Panc1 (cell line): ENCODE measurements around the gene UGT1A1. TPM values are rescaled to one million over a fixed set of nuclear protein-coding genes. Genes with fewer than 3 reads are reported as not detected.
"Not testable (repeated sequence)": the region's sequence is repeated elsewhere in the genome, so short reads cannot be mapped to it uniquely, and the experiment has no call there.

ENCODE experiments used
- ATAC-seq: fragments of 200-7000 bp; cut with Tn5 transposase; 2 replicates; pipeline ENCODE4 v1.9.1; 2020; ENCODE audit warnings: mild to moderate bottlenecking, moderate library complexity
- BruUV-seq: library from RNA; stranded (reverse); fragments of 400-500 nt; replicated peaks from 2 replicates; lab custom pipeline; 2021; lab: Mats Ljungman, UMichigan
- CTCF ChIA-PET: fragments of 300-600 bp; sonication (Branson Sonifier 250); formaldehyde crosslinking; loops from one replicate; lab custom pipeline; 2022; ENCODE audit warnings: antibody characterized with exemption; lab: Charles Lee
- POLR2A ChIA-PET: fragments of 300-600 bp; sonication (Branson Sonifier 250); formaldehyde crosslinking; loops from one replicate; lab custom pipeline; 2022; ENCODE audit warnings: antibody characterized with exemption; lab: Charles Lee
- DNase-seq: peaks from one replicate; pipeline ENCODE4 v3.0.0-alpha.2; 2010; ENCODE audit warnings: low read depth, low spot score
- H3K27ac ChIP-seq: 2 replicates; pipeline ENCODE4 v1.5.1; 2011; ENCODE audit warnings: mild to moderate bottlenecking, low read length, inconsistent platforms
- H3K27me3 ChIP-seq: fragments of 200-500 bp; sonication (Bioruptor generic); 2 replicates; pipeline ENCODE4 v1.6.0; 2014; ENCODE audit warnings: low read length, inconsistent platforms; ENCODE audit not compliant: control insufficient read depth, insufficient read depth
- H3K36me3 ChIP-seq: fragments of 200-500 bp; sonication (Bioruptor generic); 2 replicates; pipeline ENCODE4 v1.5.1; 2014; ENCODE audit warnings: inconsistent platforms, mild to moderate bottlenecking, low read length, moderate library complexity; ENCODE audit not compliant: control insufficient read depth, insufficient read depth
- H3K4me1 ChIP-seq: 2 replicates; pipeline ENCODE4 v1.5.1; 2011; ENCODE audit warnings: inconsistent platforms, mild to moderate bottlenecking, low read length, moderate library complexity; ENCODE audit not compliant: control insufficient read depth, insufficient read depth
- H3K4me3 ChIP-seq, 2 experiments: 2 replicates each; pipeline ENCODE4 v1.5.1; 2011 to 2012; ENCODE audit warnings: low read depth in 2 of 2, low read length in 2 of 2, mild to moderate bottlenecking in 2 of 2, inconsistent platforms in 1 of 2, moderate library complexity in 1 of 2
- H3K9me3 ChIP-seq: fragments of 200-500 bp; sonication (Bioruptor generic); 2 replicates; pipeline ENCODE4 v1.5.1; 2014; ENCODE audit warnings: low read depth, mild to moderate bottlenecking, inconsistent platforms, low read length, moderate library complexity; ENCODE audit not compliant: control insufficient read depth, insufficient read depth
- POLR2AphosphoS5 ChIP-seq: IDR thresholded peaks from 2 replicates; pipeline ENCODE4 v1.6.1; 2012; ENCODE audit warnings: mild to moderate bottlenecking, low read depth, low read length, moderate library complexity
- SIN3A ChIP-seq: IDR thresholded peaks from 2 replicates; pipeline ENCODE4 v1.6.1; 2012; ENCODE audit warnings: low read depth, mild to moderate bottlenecking, low read length, moderate library complexity, borderline replicate concordance; ENCODE audit not compliant: insufficient read depth
- TCF7L2 ChIP-seq: IDR thresholded peaks from 2 replicates; pipeline ENCODE4 v1.6.1; 2011; ENCODE audit warnings: mild to moderate bottlenecking, low read depth, low read length, inconsistent platforms
- in situ Hi-C: cut with HindIII; loops from 2 replicates; pipeline ENCODE4 v1.10.0; 2016; ENCODE audit warnings: low sequenced_read_pairs, low pct_unique_long_range_greater_than_20kb
- intact Hi-C: fragments of 100-400 bp; cut with micrococcal nuclease; formaldehyde crosslinking; loops from one replicate; pipeline ENCODE4 v1.10.0; 2022; ENCODE audit not compliant: unreplicated experiment
- total RNA-seq: library from RNA; stranded (reverse); gene quantifications from one replicate; pipeline ENCODE4 v1.2.1, GENCODE V29; 2021; ENCODE audit not compliant: unreplicated experiment
- TF ChIP-seq, protein P1 (sequence below), 2 experiments: IDR thresholded peaks; 2 replicates each; pipeline ENCODE4 v1.6.1; 2011 to 2012; ENCODE audit warnings: low read depth in 2 of 2, control low read depth in 1 of 2, low read length in 1 of 2, mild to moderate bottlenecking in 1 of 2, moderate library complexity in 1 of 2; ENCODE audit not compliant: insufficient read depth in 1 of 2
- TF ChIP-seq, protein P2 (sequence below): fragments of 450-650 bp; IDR thresholded peaks from 2 replicates; pipeline ENCODE4 v1.5.1; 2017; ENCODE audit warnings: mild to moderate bottlenecking

The UGT1A1 gene
- total RNA-seq, 1 experiment from 2014 or later: not detected

DNA sequence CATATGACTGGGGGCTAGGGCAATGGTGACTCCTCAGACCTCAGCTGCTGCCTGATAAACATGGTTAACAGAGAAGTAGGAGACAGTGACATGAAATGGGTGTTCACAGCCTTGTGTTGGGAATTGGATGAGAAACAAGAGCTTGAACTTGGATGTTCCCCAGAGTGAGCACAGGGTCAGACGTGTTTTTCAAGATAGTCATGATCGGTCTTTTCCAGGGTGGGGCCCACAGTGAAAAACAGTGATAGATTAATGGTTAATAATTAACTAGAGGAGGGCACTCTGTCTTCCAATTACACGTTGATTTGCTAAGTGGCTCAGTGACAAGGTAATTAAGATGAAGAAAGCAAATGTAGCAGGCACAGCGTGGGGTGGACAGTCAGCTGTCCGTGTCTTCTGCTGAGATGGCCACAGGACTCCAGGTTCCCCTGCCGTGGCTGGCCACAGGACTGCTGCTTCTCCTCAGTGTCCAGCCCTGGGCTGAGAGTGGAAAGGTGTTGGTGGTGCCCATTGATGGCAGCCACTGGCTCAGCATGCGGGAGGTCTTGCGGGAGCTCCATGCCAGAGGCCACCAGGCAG, 31.3 kb upstream of the UGT1A1 start, which contains the start of gene UGT1A3:
TSS of gene UGT1A3 (plus strand) at position 320 of the 579 bp plus-strand sequence. CDS start at position 405, 85 bp downstream.
- CTCF ChIA-PET: no interaction called here
- no peak within 1 kb of the TSS for H3K27ac ChIP-seq
- BruUV-seq: no TSS peak

DNA sequence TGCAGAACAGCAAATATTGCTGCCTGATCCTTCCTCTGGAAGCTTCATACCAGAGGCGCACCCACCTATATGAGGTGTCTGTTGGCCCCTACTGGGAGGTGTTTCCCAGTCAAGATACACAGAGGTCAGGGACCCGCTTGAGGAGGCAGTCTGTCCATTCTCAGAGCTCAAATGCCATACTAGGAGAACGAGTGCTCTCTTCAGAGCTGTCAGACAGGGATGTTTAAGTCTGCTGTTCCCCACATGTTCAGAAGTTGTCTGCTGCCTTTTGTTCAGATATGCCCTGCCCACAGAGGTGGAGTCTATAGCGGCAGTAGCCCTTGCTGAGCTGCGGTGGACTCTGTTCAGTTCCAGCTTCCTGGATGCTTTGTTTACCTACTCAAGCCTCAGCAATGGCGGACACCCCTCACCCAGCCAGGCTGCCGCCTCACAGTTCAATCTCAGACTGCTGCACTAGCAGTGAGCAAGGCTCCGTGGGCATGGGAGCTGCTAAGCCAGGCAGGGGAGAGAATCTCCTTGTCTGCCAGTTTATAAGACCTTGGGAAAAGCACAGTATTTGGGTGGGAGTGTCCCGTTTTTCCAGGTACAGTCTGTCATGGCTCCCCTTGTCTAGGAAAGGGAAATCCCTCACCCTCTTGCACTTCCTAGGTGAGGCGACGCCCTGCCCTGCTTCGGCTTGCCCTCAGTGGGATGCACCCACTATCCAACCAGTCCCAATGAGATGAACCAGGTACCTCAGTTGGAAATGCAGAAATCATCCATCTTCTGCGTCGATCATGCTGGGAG, 23.0 kb upstream of the UGT1A1 start:
- POLR2A ChIA-PET, H3K27me3 ChIP-seq, ATAC-seq, H3K27ac ChIP-seq, H3K4me3 ChIP-seq, intact Hi-C loops, H3K36me3 ChIP-seq, H3K9me3 ChIP-seq, BruUV-seq, CTCF ChIA-PET, H3K4me1 ChIP-seq, in situ Hi-C loops, DNase-seq: not testable (repeated sequence)

More for the DNA sequence above, 31.3 kb upstream of the UGT1A1 start, which contains the start of gene UGT1A3:
- POLR2A ChIA-PET: no interaction called here
- Histone ChIP-seq H3K27me3 (no peaks in the 10 kb centered on the region), H3K9me3 (no peaks in the 10 kb centered on the region), H3K4me1 (no peaks in the 10 kb centered on the region), H3K4me3 (no peak within 1 kb of the TSS), H3K36me3 (no peaks in the 10 kb centered on the region)
- in situ Hi-C loops (no loop called here), intact Hi-C loops (loop anchor here (10.0 kb wide), 1 partner anchor 114 kb away; the partner anchor contains the start of gene UGT1A8)
- ATAC-seq: no peak
- TF ChIP-seq, protein P1, sequence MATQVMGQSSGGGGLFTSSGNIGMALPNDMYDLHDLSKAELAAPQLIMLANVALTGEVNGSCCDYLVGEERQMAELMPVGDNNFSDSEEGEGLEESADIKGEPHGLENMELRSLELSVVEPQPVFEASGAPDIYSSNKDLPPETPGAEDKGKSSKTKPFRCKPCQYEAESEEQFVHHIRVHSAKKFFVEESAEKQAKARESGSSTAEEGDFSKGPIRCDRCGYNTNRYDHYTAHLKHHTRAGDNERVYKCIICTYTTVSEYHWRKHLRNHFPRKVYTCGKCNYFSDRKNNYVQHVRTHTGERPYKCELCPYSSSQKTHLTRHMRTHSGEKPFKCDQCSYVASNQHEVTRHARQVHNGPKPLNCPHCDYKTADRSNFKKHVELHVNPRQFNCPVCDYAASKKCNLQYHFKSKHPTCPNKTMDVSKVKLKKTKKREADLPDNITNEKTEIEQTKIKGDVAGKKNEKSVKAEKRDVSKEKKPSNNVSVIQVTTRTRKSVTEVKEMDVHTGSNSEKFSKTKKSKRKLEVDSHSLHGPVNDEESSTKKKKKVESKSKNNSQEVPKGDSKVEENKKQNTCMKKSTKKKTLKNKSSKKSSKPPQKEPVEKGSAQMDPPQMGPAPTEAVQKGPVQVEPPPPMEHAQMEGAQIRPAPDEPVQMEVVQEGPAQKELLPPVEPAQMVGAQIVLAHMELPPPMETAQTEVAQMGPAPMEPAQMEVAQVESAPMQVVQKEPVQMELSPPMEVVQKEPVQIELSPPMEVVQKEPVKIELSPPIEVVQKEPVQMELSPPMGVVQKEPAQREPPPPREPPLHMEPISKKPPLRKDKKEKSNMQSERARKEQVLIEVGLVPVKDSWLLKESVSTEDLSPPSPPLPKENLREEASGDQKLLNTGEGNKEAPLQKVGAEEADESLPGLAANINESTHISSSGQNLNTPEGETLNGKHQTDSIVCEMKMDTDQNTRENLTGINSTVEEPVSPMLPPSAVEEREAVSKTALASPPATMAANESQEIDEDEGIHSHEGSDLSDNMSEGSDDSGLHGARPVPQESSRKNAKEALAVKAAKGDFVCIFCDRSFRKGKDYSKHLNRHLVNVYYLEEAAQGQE (IDR thresholded peaks at IDR 0.05; ENCODE audit: insufficient read depth in 1 of 2, low read depth in 2 of 2, low read length in 1 of 2): no peak
- TF ChIP-seq TCF7L2 (no peak), POLR2AphosphoS5 (no peak), SIN3A (no peak)
- TF ChIP-seq, protein P2, sequence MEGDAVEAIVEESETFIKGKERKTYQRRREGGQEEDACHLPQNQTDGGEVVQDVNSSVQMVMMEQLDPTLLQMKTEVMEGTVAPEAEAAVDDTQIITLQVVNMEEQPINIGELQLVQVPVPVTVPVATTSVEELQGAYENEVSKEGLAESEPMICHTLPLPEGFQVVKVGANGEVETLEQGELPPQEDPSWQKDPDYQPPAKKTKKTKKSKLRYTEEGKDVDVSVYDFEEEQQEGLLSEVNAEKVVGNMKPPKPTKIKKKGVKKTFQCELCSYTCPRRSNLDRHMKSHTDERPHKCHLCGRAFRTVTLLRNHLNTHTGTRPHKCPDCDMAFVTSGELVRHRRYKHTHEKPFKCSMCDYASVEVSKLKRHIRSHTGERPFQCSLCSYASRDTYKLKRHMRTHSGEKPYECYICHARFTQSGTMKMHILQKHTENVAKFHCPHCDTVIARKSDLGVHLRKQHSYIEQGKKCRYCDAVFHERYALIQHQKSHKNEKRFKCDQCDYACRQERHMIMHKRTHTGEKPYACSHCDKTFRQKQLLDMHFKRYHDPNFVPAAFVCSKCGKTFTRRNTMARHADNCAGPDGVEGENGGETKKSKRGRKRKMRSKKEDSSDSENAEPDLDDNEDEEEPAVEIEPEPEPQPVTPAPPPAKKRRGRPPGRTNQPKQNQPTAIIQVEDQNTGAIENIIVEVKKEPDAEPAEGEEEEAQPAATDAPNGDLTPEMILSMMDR: no peak
- DNase-seq: no peak

DNA sequence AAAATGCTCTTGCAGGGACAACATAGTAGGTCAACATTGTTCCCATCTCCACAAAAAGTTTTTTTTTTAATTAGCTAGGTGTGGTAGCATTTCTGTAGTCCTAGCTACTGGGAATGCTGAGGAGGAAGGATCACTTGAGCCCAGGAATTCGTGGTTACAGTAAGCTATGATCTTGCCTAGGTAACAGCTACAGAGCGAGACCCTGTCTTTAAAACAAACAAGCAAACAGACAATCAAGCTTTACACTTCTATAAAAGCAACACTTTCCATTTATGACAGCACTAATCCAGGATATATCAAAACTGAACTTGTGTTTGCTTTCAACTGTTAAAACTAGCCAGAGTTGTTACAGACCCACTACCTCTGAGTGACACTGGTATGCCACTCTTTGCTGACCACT, 19.2 kb upstream of the UGT1A1 start:
- no peak for TF ChIP-seq SIN3A
- TF ChIP-seq, protein P2: no peak
- TF ChIP-seq, protein P1 (IDR thresholded peaks at IDR 0.05; ENCODE audit: insufficient read depth in 1 of 2, low read depth in 2 of 2, low read length in 1 of 2): no peak
- no peak for TF ChIP-seq TCF7L2
- TF ChIP-seq POLR2AphosphoS5: no peak
- Histone ChIP-seq H3K4me1 (no peaks in the 10 kb centered on the region), H3K27ac (no peak overlapping the region), H3K27me3 (no peaks in the 10 kb centered on the region), H3K4me3 (no peak overlapping the region), H3K9me3 (no peaks in the 10 kb centered on the region), H3K36me3 (no peaks in the 10 kb centered on the region)
- no peak for ATAC-seq
- in situ Hi-C loops: no loop called here
- ChIA-PET POLR2A (no interaction called here), CTCF (no interaction called here)
- intact Hi-C loops: no loop called here
- no peak for DNase-seq
- BruUV-seq: no TSS peak
